Measurements from ENCODE around the gene COX20.
A peak's percentile ranks its signal among the peaks of the same experiment; 100 is the strongest.

Gene COX20

GRCh38 chr1:244807138-244807537, 28.3 kb upstream of the COX20 start:
- TF ChIP-seq GATA3 (IDR thresholded peaks at IDR 0.05; ENCODE audit: low read depth, low read length) (no peak), GATA2 (IDR thresholded peaks at IDR 0.05; ENCODE audit: low read depth, low read length) (no peak)

DNA sequence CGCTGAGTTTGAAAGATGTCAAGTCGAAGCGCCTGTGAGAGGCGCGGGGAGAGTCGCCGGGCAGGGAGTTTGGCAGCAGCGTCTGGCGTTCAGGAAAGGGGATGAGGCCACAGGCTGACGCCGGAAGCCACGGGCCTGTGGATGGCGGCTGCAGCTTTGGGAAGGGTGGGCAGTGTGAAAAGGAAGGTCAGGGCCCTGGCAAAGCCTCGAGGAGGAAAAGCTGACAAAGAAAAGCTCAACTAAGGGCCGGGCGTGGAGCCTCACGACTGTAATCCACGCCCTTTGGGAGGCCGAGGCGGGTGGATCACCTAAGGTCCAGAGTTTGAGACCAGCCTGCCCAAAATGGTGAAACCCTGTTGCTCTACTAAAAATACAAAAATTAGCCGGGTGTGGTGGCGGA, 25.2 kb upstream of the COX20 start:
- TF ChIP-seq GATA2 (IDR thresholded peaks at IDR 0.05; ENCODE audit: low read depth, low read length) (no peak), GATA3 (IDR thresholded peaks at IDR 0.05; ENCODE audit: low read depth, low read length) (no peak)

- TF ChIP-seq GATA2 (IDR thresholded peaks at IDR 0.05; ENCODE audit: low read depth, low read length), result no peak
- no peak for TF ChIP-seq GATA3 (IDR thresholded peaks at IDR 0.05; ENCODE audit: low read depth, low read length)
Measured at GRCh38 chr1:244813327-244813726, 22.1 kb upstream of the COX20 start.

DNA sequence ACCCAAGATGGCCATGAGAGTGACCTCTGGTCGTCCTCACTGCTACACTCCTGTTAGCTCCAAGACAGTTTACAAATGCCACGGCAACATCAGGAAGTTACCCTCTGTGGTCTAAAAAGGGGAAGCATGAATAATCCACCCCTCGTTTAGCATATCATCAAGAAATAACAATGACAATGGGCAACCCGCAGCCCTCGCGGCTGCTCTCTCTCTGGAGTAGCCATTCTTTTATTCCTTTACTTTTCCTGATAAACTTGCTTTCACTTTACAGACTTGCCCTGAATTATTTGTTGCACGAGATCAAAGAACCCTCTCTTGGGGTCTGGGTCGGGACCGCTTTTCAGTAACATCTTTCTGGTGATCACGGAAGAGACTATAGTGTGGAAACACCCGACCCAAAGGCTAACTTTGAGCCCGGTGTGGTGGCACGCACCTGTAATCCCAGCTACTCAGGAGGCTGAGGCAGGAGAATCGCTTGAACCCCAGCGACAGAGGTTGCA, 19.8 kb upstream of the COX20 start:
- TF ChIP-seq GATA3 (IDR thresholded peaks at IDR 0.05; ENCODE audit: low read depth, low read length), result no peak
- TF ChIP-seq GATA2 (IDR thresholded peaks at IDR 0.05; ENCODE audit: low read depth, low read length), result no peak

GRCh38 chr1:244817415-244817894, 18.0 kb upstream of the COX20 start:
- TF ChIP-seq GATA3 (IDR thresholded peaks at IDR 0.05; ENCODE audit: low read depth, low read length), result no peak

GRCh38 chr1:244820131-244820530, 15.3 kb upstream of the COX20 start:
- TF ChIP-seq GATA2 (IDR thresholded peaks at IDR 0.05; ENCODE audit: low read depth, low read length) (no peak), GATA3 (IDR thresholded peaks at IDR 0.05; ENCODE audit: low read depth, low read length) (no peak)

DNA sequence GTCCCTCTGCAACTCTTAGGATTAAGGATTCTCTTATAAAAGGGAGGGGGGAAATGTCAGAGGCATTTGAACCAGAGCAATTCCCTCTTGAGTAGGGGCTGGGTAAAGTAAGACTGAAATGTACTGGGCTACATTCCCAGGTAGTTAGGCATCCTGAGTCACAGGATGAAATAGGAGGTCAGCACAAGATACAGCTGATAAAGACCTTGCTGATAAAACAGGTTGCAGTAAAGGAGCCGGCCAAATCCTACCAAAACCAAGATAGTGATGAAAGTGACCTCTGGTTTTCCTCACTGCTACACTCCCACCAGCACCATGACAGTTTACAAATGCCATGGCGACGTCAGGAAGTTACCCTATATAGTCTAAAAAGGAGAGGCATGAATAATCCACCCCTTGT, 14.3 kb upstream of the COX20 start:
- no peak for TF ChIP-seq GATA3 (IDR thresholded peaks at IDR 0.05; ENCODE audit: low read depth, low read length)
- TF ChIP-seq GATA2 (IDR thresholded peaks at IDR 0.05; ENCODE audit: low read depth, low read length), result no peak

DNA sequence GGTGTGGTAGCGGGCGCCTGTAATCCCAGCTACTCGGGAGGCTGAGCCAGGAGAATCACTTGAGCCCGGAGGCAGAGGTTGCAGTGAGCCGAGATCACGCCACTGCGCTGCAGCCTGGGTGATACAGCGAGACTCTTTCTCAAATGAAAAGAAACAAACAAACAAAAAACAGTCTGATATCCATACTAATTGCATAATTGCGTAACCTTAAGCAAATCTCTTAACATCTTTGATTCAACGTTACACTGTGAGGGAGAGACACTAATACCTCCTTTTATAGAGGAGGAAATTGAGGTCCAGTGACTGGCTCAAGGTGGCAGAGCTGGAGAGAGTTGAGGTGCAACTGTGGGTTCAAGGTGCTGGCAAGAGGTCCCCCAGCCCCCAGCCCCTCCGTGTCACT, 12.6 kb upstream of the COX20 start:
- TF ChIP-seq GATA2 (IDR thresholded peaks at IDR 0.05; ENCODE audit: low read depth, low read length), result no peak
- TF ChIP-seq GATA3 (IDR thresholded peaks at IDR 0.05; ENCODE audit: low read depth, low read length), result no peak

- TF ChIP-seq GATA2 (IDR thresholded peaks at IDR 0.05; ENCODE audit: low read depth, low read length) (no peak), GATA3 (IDR thresholded peaks at IDR 0.05; ENCODE audit: low read depth, low read length) (no peak)
Measured at GRCh38 chr1:244826712-244827111, 8.7 kb upstream of the COX20 start.

DNA sequence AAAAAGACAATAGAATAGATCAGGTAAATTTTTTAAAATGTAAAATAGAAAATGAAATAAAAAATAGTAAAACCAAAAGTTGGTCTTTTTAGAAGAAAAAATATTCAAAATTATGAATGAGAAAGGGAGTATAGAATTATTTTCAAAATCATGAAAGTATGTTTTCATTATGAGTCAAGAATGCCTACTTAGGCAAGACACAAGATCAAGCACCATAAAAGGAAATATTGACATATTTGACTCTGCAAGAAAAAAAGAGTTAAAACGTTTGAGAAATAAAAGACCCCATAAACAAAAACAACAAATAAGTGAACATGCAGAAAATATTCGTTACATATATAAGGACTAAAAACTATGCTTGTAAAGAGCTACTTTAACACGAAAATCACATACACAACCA, 4.8 kb upstream of the COX20 start:
- TF ChIP-seq GATA2 (IDR thresholded peaks at IDR 0.05; ENCODE audit: low read depth, low read length) (no peak), GATA3 (IDR thresholded peaks at IDR 0.05; ENCODE audit: low read depth, low read length) (no peak)

DNA sequence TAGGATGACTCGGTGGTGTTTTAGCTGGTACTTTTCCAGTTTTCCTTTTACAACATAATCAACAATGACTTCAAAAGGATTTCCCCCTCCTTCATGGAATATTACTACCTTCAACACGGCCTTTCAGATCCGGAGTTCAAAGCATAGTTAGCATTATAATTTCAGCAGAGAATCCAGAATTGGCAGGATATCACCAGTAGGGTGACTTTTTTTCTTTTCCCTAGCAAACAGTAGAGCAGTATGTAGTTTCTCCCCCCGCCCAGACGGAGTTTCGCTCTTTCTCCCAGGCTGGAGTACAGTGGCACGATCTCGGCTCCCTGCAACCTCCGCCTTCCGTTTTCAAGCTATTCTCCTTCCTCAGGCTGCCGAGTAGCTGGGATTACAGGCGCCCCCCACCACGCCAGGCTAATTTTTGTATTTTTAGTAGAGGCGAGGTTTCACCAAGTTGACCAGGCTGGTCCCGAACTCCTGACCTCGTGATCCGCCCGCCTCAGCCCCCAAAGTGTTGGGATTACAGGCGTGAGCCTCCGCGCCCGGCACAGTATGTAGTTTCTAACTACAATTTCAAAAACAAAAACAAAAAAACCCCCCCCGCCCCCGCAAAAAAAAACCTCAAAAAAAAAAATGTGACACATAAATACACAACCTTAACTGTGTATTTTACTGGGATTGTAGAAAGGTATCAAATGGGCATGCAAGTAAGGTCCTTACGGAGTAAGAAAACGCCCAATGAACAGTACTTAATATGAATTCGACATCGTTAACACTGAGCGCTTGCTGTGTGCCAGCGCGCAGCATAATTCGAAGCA, 1.5 kb upstream of the COX20 start:
- TF ChIP-seq GATA2 (IDR thresholded peaks at IDR 0.05; ENCODE audit: low read depth, low read length), result no peak
- no peak for TF ChIP-seq GATA3 (IDR thresholded peaks at IDR 0.05; ENCODE audit: low read depth, low read length)

- no peak for TF ChIP-seq GATA2 (IDR thresholded peaks at IDR 0.05; ENCODE audit: low read depth, low read length)
Measured at GRCh38 chr1:244834543-244835275, 749 bp upstream of the COX20 start.

DNA sequence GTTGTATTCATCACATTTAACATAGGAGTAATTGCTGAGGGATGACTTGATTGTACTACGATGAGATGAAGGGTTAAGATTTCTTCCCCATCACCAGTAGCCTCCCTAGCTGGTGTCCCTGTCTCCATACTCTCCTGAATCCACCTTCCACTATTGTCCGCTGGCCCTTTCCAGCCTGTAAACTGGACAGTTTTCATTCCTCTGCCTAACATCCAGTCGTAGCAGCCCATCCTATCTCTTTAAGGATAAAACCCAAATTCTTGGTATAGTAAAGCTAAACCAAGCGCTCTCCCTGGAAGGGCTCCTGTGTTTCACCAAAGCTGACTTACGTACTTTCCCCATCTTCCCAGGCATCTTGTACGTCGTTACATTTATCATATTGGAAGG, 670 bp downstream of the COX20 start:
- TF ChIP-seq GATA3 (IDR thresholded peaks at IDR 0.05; ENCODE audit: low read depth, low read length) (no peak), GATA2 (IDR thresholded peaks at IDR 0.05; ENCODE audit: low read depth, low read length) (no peak)

DNA sequence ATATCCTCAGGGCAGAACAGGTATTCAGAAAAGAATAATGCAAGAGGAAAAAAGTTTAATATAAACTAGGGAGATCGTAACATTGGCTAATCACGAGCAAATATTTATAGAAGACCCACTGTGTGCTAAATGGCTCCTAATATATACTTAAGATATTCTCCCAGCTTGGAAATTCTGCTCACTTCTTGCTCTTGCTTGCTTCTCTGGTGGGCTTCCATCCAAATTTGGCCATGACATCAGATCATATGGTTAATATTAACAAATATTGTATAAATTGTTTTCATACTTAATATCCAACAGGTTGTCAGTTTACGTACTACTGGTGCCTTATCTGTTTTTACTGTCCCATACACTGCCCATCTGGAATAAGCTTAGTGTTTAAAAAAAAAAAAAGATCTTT, 1.1 kb downstream of the COX20 start:
- TF ChIP-seq GATA3 (IDR thresholded peaks at IDR 0.05; ENCODE audit: low read depth, low read length), result peak; percentile 52; the same call in 1 of the 2 replicates
- no peak; the same call in 1 of the 2 replicates for TF ChIP-seq GATA2 (IDR thresholded peaks at IDR 0.05; ENCODE audit: low read depth, low read length)
